Activated naive CD4-positive, alpha-beta T cell treated with anti-CD3 and anti-CD28 coated beads, Interleukin-2, amount 50 U/mL, for 72 hours (primary cell): ENCODE results near the gene CRB3. TPM values are rescaled to one million over a fixed set of nuclear protein-coding genes. Genes with fewer than 3 reads are reported as not detected.
A peak's percentile ranks its signal among the peaks of the same experiment; 100 is the strongest.
"Not testable (repeated sequence)": the region's sequence is repeated elsewhere in the genome, so short reads cannot be mapped to it uniquely, and the experiment has no call there.

ENCODE experiments used
- ATAC-seq, 2 donors: fragments of 150-1000 bp; cut with Tn5 transposase; 2 replicates each; pipeline ENCODE4 v1.10.0; 2021; ENCODE audit warnings: mild to moderate bottlenecking in 2 of 2, moderate library complexity in 2 of 2
- DNase-seq, 2 donors: peaks; one replicate each; pipeline ENCODE4 v3.0.0; 2021 to 2022; ENCODE audit warnings: low spot score in 2 of 2
- H3K27ac Mint-ChIP-seq, 2 donors: one replicate each; pipeline ENCODE4 v1.8.0; 2022; ENCODE audit warnings: mild to moderate bottlenecking in 2 of 2, mixed read lengths in 2 of 2
- H3K36me3 Mint-ChIP-seq, 2 donors: one replicate each; pipeline ENCODE4 v1.8.0; 2022; ENCODE audit warnings: mixed read lengths in 2 of 2
- H3K9me3 Mint-ChIP-seq, 2 donors: one replicate each; pipeline ENCODE4 v1.8.0; 2022; ENCODE audit warnings: mixed read lengths in 2 of 2
- total RNA-seq, 2 donors: library from RNA; stranded (reverse); gene quantifications; one replicate each; pipeline ENCODE4 v1.2.3, GENCODE V29; 2022

The CRB3 gene
- total RNA-seq, 2 donors from 2014 or later: 0.59 to 2.6 TPM

DNA sequence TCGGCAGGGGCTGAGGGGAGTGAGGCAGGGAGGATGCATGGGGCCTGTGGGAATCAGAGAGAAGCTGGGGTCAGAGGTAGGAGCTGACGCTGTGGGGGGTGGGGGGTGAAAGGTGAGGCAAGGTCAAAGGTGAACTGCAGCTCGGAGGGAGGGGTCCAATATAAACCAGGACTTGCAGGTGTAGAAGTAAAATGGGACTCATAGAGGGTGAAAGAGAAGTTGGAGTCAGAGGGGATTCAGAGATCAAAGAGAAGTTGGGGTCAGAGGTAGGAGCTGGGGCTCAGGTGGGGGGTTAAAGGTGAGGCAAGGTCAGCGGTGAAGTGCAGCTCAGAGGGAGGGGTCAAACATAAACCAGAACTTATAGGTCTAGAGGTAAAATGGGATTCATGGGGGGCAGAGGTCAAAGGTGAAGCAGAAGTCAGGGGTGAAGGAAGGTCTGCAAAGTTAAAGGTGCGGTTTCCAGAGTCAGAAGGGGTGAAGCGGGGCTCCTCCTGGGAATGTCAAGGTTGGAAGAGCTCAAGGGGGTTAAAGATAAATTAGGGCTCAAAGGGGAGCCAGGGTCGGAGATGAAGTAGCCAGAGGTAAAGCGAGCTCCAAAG, 30.5 kb downstream of the CRB3 start:
- ATAC-seq (no peak), DNase-seq (no peak)
- no peak overlapping the region for H3K27ac Mint-ChIP-seq
- H3K9me3 Mint-ChIP-seq: peaks cover 5 to 9% of the 10 kb centered on the region in 2 donors
- peaks cover 9 to 11% of the 10 kb centered on the region in 2 donors for H3K36me3 Mint-ChIP-seq

- H3K36me3 Mint-ChIP-seq: peaks cover 9 to 11% of the 10 kb centered on the region in 2 donors
- DNase-seq (no peak), ATAC-seq (no peak)
- H3K9me3 Mint-ChIP-seq: peaks cover 5 to 9% of the 10 kb centered on the region in 2 donors
- H3K27ac Mint-ChIP-seq: no peak overlapping the region
These were observed 31.9 kb downstream of the CRB3 start for GRCh38 chr19:6495947-6496346.

DNA sequence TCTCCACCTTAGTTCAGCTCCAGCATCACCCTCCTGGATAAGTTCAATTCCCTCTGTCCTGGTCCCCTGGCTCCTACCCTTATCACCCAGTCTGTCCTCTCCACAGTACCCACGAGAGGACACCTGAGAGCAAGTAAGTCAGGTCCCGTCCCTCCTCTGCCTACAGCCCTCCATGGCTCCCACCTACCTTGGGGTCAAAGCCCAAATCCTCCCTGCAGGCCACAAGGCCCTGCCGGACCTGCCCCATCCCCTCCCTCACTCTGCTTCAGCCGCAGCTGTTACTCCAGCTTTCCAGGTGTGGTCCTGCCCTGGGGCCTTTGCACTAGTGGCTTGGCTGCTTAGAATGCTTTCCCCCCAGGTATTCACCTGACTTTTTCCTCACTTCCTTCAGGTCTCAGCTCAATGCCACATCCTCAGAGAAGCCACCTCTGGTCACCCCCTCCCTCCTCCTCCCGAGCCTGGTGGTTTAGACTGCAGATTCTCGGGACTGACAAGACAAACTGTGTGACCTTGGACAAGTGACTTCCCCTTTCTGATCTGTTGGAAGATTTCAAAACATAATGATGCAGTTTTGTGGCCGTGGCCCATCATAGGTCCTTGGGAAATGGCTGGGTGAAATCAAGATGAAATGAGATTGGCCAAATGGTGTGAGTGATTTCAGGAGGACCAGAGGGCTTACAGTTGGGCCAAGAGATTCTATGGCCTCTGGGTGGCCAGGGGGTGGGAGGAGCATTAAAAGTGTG, 34.4 kb downstream of the CRB3 start:
- no peaks in the 10 kb centered on the region for H3K36me3 Mint-ChIP-seq
- DNase-seq (no peak), ATAC-seq (no peak)
- H3K9me3 Mint-ChIP-seq: no peaks in the 10 kb centered on the region
- no peak overlapping the region for H3K27ac Mint-ChIP-seq

GRCh38 chr19:6499052-6499790, 35.1 kb downstream of the CRB3 start:
- DNase-seq (no peak), ATAC-seq (no peak)
- H3K36me3 Mint-ChIP-seq: no peaks in the 10 kb centered on the region
- no peak overlapping the region for H3K27ac Mint-ChIP-seq
- no peaks in the 10 kb centered on the region for H3K9me3 Mint-ChIP-seq

GRCh38 chr19:6500837-6501739, 37.0 kb downstream of the CRB3 start:
- no peak overlapping the region for H3K27ac Mint-ChIP-seq
- H3K9me3 Mint-ChIP-seq: no peaks in the 10 kb centered on the region
- no peaks in the 10 kb centered on the region for H3K36me3 Mint-ChIP-seq
- ATAC-seq (no peak), DNase-seq (no peak)

GRCh38 chr19:6501740-6502648, 37.9 kb downstream of the CRB3 start, which contains the start of gene TUBB4A:
Gene TUBB4A (minus strand): TSS chr19:6502309. CDS start chr19:6502212, 97 bp downstream.
- ATAC-seq: peak; percentile 58 to 78
- Mint-ChIP-seq H3K9me3 (no peaks in the 10 kb centered on the region), H3K27ac (no peak within 1 kb of the TSS), H3K36me3 (no peaks in the 10 kb centered on the region)
- DNase-seq: peak in 1 of 2 donors; percentile 59

- H3K9me3 Mint-ChIP-seq: no peaks in the 10 kb centered on the region
- no peak for ATAC-seq
- DNase-seq: no peak
- H3K36me3 Mint-ChIP-seq: no peaks in the 10 kb centered on the region
- H3K27ac Mint-ChIP-seq: no peak overlapping the region
These were observed 39.5 kb downstream of the CRB3 start for GRCh38 chr19:6503407-6504201.

GRCh38 chr19:6508028-6508771, 44.1 kb downstream of the CRB3 start:
- not testable (repeated sequence) for H3K9me3 Mint-ChIP-seq, DNase-seq, ATAC-seq, H3K36me3 Mint-ChIP-seq
- H3K27ac Mint-ChIP-seq: peak overlapping the region in 1 of 2 donors; percentile 29

DNA sequence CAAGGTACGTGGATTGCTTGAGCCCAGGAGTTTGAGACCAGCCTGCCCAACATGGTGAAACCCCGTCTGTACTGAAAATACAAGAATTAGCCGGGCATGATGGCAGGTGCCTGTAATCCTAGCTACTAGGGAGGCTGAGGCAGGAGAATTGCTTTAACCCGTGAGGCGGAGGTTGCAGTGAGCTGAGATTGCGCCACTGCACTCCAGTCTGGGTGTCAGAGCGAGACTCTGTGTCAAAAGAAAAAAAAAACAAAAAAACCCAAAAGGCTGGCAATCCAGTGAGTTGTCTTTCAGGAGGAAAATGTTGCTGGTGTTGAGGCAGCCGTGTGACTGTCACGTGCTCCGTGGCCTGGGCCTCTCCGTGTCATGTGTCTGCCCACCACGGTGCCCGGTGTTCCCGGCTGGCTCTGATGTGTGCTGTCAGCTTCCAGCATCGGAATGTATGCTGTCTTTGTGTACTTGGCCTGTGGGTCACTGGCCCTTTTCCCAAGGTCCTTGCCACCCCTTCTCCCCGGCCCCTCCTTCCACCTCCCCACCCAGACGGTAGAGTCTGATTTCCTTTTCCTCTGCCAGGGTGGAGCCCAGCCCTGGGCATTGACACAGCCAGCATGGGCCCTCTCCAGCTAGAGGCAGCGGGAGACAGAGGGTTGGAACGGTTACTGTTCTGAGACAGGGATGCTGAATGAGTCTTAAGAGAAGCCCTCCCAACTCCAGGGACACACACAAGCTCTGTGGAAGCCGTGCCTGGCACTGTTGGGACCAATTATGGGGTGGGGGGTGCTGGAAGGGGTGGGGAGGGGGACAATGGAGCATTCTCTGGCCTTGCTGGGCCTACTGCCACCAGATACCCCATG, 45.3 kb downstream of the CRB3 start:
- ATAC-seq (no peak), DNase-seq (no peak)
- Mint-ChIP-seq H3K9me3 (no peaks in the 10 kb centered on the region), H3K36me3 (no peaks in the 10 kb centered on the region), H3K27ac (no peak overlapping the region)

GRCh38 chr19:6510618-6511017, 46.5 kb downstream of the CRB3 start:
- ATAC-seq (no peak), DNase-seq (no peak)
- Mint-ChIP-seq H3K27ac (no peak overlapping the region), H3K9me3 (no peaks in the 10 kb centered on the region), H3K36me3 (no peaks in the 10 kb centered on the region)

DNA sequence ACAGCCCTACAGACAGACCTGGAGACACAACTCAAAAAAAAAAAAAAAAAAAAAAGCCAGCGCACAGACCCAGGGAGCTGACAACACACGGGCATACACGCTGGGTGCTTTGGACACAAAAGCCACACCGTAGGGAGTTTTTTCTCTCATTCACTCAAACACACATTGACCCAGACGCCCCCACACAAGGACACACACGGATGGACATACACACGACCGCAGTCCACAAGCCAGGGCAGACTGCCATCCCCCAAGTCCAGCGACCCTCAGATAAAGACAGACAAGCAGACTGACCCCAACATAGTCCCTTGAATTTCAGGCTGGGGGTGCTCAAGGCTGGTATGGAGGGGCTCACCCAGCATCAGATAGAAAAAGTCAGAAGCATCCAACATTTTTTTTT, 50.0 kb downstream of the CRB3 start:
- no peaks in the 10 kb centered on the region for H3K36me3 Mint-ChIP-seq
- H3K9me3 Mint-ChIP-seq: no peaks in the 10 kb centered on the region
- ATAC-seq (no peak), DNase-seq (no peak)
- no peak overlapping the region for H3K27ac Mint-ChIP-seq

- ATAC-seq: no peak
- Mint-ChIP-seq H3K36me3 (no peaks in the 10 kb centered on the region), H3K27ac (peak overlapping the region in 1 of 2 donors; percentile 44)
These were observed 51.0 kb downstream of the CRB3 start for GRCh38 chr19:6514926-6515544.

DNA sequence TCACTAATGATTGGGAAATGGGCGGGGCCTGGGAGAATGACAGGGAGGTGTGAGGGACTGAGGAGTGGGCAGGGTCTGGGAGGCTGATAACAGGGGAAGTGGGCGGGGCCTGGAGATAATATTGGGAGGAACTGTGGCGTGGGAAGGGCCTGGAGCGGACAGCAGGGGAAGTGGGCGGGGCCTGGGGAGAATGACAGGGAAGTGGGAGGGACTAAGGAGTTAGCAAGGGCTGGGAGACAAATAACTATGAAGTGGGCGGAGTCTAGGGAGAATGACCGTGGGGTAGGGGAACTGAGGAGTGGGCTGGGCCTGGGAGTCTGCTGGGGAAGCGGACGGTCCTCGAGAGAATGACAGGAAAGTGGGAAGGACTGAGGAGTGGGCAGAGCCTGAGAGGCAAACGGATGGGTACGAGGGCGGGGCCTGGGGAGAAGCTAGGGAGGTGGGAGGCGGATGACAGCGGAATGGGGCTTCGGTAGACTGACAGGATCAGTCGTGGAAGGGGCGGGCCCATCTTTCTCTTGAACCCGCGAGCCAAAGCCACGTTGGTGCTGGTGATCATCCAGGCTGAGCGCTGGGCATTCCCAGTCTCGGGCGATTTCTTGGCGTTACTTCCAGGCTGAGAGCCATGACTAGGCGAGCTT, 52.1 kb downstream of the CRB3 start:
- DNase-seq: peak; percentile 73 to 83
- H3K27ac Mint-ChIP-seq: peak overlapping the region; percentile 77 to 94
- H3K36me3 Mint-ChIP-seq: no peaks in the 10 kb centered on the region
- no peaks in the 10 kb centered on the region for H3K9me3 Mint-ChIP-seq
- peak; percentile 62 to 67 for ATAC-seq

More at GRCh38 chr19:6514926-6515544, 51.0 kb downstream of the CRB3 start:
- no peaks in the 10 kb centered on the region for H3K9me3 Mint-ChIP-seq
- no peak for DNase-seq
